LNCaP clone FGC (cell line): ENCODE measurements around the gene FAM135A.

Source experiments
- DNase-seq: peaks from one replicate; pipeline ENCODE4 v3.0.0-alpha.2; 2011; ENCODE audit warnings: low read depth
- H3K4me3 ChIP-seq: 2 replicates; pipeline ENCODE4 v1.5.1; 2011; ENCODE audit warnings: mild to moderate bottlenecking, low read depth, low read length, control low read depth
- TF ChIP-seq, protein P1 (sequence below): IDR thresholded peaks from 2 replicates; pipeline ENCODE4 v1.5.1; 2012; ENCODE audit warnings: mild to moderate bottlenecking; ENCODE audit not compliant: control insufficient read depth, insufficient read depth; ENCODE audit errors: extremely low read depth

FAM135A gene

DNA sequence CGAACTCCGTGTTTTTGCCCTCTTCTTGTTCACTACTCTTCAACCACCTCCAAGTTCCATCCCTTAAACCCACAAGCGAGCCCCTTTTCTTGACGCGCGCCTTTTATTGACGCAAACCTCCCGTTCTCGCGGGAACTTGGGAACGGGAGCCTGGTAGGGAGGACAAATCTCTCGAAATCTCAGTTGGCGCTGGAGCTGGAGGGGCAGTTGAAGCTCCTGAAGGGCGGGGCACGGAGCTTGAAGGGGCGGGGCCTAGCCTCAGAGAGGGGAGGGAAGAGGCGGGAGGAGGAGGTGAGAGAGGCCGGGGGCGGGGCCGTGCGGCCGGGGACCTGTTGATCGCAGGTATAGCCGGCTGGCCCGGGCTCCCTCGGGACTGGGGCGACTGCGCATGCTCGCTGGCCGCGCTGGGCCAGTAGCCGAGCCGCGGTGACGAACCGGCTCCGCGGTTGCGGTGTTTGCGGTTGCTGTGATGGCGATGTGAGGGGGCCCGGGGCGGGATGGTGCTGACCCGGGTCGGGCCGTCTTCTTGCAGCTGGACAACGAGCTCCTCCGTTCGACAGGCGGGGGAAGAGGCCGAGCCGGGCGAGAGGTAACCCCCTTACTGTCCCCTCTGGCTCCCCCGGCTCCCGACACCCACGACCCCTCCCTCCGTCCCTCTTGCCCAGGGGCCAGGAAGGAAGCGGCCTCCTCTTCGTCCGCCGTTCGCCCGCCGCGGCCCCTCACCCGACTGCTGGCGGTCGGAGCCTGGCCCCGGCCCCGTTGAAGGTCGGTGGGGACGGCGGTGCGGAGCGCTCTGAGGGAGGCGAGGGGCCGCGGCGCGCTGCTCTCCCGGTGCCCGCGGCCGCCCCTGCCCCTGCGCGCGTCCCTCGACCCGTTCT is at the start of gene FAM135A:
Gene FAM135A (plus strand): TSS at position 395 of the 878 bp plus-strand sequence. CDS start 14,835 bp downstream, outside the sequence.
- peak; percentile 87 for DNase-seq
- TF ChIP-seq, protein P1, sequence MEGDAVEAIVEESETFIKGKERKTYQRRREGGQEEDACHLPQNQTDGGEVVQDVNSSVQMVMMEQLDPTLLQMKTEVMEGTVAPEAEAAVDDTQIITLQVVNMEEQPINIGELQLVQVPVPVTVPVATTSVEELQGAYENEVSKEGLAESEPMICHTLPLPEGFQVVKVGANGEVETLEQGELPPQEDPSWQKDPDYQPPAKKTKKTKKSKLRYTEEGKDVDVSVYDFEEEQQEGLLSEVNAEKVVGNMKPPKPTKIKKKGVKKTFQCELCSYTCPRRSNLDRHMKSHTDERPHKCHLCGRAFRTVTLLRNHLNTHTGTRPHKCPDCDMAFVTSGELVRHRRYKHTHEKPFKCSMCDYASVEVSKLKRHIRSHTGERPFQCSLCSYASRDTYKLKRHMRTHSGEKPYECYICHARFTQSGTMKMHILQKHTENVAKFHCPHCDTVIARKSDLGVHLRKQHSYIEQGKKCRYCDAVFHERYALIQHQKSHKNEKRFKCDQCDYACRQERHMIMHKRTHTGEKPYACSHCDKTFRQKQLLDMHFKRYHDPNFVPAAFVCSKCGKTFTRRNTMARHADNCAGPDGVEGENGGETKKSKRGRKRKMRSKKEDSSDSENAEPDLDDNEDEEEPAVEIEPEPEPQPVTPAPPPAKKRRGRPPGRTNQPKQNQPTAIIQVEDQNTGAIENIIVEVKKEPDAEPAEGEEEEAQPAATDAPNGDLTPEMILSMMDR, result no peak
- peak within 1 kb of the TSS; percentile 79 for H3K4me3 ChIP-seq

DNA sequence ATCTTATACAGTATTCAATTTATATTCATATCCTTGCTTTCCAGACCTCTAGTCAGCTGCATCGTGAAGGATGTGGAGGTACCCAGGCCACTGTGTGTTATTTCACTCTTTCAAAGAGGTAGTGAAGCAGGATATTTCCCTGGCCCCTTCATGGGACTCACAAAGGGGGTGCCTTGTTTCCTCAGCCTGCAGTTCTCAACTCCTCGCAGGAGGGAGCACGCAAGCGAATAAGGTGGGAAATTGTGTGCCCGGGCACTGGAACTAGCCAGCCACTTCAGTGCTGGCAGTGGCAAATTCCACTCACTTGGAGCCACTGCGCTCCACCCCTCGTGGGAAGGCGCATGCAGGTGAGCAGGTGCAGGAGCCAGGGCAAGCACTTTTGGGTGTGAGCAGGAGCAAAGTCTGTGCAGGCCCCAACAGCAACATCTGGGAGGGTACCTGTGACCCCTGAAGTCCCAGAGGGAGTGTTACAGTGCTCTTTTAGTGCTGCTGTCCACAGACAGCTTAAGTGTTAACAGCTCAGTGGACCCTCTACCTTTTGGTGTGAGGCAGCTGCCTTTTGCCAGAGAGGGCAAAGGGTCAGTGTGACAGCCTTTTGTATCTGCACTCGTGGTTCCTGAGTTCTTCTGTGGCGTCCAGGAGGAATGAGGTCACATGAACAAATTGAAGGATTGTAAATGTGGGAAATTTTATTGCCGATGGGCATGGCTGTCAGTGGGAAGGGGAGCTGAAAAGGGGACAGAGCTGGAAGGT is 49.4 kb upstream of the FAM135A start:
- no peak for DNase-seq

DNA sequence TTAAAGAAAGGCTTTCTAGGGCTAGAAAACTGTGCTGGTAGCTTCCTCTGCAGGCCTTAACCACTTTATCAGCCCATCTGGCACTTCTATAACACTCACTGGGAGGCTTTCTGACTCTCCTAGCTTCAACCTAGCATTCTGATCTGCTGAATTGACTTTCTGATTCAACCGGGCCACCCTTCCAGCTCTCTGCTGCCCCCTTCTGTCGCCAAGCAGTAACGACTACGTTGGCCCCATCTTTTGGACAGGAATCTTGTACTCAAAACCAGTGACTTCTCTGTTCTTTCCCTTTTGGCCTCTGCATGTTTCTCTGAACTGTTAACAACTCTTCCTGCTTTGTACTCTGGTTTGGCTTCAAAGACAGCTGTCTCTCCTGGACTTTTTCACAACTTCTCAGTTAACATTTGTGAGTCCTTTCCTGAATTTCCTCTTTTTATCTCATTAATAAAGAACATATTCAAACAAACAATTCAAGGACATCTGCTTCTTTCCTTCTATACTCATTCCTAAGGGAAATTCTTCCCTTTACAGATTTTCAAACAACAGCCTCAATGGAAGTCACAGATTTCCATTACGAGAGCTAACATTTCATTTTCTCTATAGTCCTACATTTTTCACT is 43.9 kb upstream of the FAM135A start:
- peak; percentile 43 for DNase-seq
- H3K4me3 ChIP-seq, result no peak overlapping the region
- TF ChIP-seq, protein P1, result peak; percentile 94

More for the DNA sequence above, 49.4 kb upstream of the FAM135A start:
- no peak overlapping the region for H3K4me3 ChIP-seq
- TF ChIP-seq, protein P1, result no peak

DNA sequence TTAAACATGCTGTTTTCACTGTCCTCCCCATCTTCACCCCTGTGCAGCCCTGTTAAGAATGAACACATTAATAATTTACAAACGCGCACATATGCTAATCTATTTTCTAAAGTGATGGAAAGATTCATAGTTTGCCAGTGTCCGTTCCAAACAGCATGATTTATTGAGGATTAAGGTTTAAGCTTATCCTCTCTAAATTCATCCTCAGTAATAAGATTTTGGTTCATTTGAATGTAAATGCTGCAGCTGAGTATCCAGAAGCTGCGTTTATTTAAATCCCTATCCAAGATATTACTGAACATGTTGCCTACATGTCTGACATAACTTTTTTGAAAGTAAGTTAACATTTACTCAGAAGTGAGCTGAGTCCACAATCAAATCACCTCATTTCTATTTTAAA is 42.8 kb upstream of the FAM135A start:
- H3K4me3 ChIP-seq, result no peak overlapping the region
- TF ChIP-seq, protein P1, result no peak
- DNase-seq, result no peak

DNA sequence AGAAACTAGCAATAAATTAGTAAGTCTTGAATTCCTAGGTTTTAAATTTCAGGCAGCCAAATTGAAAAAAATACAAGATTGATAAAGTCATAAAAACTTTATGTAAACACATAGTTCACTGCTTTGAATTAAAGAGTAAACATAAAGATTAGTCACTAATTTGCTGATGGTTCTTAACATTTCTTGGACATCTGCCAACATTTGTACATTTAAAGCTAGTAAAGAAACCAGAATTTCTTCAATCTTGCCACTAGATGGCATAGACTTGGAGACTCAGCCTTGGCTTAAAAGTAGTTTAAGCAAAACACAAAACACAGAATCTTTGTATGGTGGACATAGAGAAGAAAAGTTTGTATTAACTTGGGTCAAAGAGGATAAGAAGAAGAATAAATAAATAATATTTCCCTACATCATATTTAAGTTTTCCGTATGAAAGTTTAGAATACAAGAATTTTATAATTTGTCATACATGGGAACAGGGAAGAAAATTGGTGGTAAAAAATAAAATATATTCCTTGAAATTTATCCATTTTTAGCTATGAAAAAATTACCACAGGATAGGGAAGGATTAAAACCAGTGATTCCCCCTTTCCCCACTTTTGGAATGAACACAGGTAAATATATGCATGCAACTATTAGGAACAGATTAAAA is 41.7 kb upstream of the FAM135A start:
- TF ChIP-seq, protein P1, result peak; percentile 48
- DNase-seq, result peak; percentile 83
- H3K4me3 ChIP-seq, result no peak overlapping the region

DNA sequence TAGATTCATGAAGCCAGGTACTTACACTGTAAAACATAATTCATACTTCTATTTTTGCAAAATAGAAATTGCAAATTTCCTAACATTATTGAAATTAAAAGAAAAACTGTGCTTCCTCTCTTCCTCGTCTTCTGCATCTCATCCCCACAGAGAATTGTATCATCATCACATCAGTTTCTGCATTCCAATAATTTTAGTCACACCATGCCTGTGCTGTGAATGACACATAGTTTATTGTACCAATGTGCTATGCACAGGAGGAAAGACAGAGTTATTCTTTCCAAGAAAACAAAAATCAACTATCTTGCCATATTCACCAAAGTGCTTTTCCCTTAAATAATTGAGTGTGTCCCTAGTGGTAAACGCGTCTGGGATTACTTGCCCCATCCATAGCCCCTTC is 38.1 kb upstream of the FAM135A start:
- TF ChIP-seq, protein P1, result no peak
- no peak overlapping the region for H3K4me3 ChIP-seq
- DNase-seq, result no peak
